Neuronal stem cell (in vitro differentiated cells): ENCODE data around the gene VDAC1.

Source experiments
- DNase-seq: peaks from one replicate; pipeline ENCODE4 v3.0.0-alpha.2; 2013; ENCODE audit warnings: low spot score
- H2AFZ ChIP-seq: one replicate; pipeline ENCODE4 v1.6.1; 2013; ENCODE audit warnings: mild to moderate bottlenecking, low read length, inconsistent platforms
- H2AK5ac ChIP-seq: 2 replicates; pipeline ENCODE4 v1.6.1; 2013; ENCODE audit warnings: low read depth, mild to moderate bottlenecking, inconsistent platforms, low read length, moderate library complexity, mixed read lengths
- H2BK120ac ChIP-seq: 2 replicates; pipeline ENCODE4 v1.6.1; 2013; ENCODE audit warnings: low read depth, mild to moderate bottlenecking, inconsistent platforms, low read length, moderate library complexity, mixed read lengths
- H2BK12ac ChIP-seq: one replicate; pipeline ENCODE4 v1.6.1; 2013; ENCODE audit warnings: low read length, inconsistent platforms
- H2BK15ac ChIP-seq: 2 replicates; pipeline ENCODE4 v1.6.1; 2013; ENCODE audit warnings: mild to moderate bottlenecking, low read length, inconsistent platforms, mixed read lengths
- H2BK5ac ChIP-seq: one replicate; pipeline ENCODE4 v1.6.1; 2013; ENCODE audit warnings: inconsistent platforms, mild to moderate bottlenecking, low read length, moderate library complexity
- H3K14ac ChIP-seq: one replicate; pipeline ENCODE4 v1.6.1; 2013; ENCODE audit warnings: low read length, inconsistent platforms
- H3K18ac ChIP-seq: 2 replicates; pipeline ENCODE4 v1.6.1; 2013; ENCODE audit warnings: low read length, inconsistent platforms
- H3K23ac ChIP-seq: 2 replicates; pipeline ENCODE4 v1.6.1; 2013; ENCODE audit warnings: low read depth, mild to moderate bottlenecking, mixed read lengths, low read length, inconsistent platforms; ENCODE audit not compliant: poor library complexity
- H3K27ac ChIP-seq: replicated peaks from 3 replicates; pipeline ENCODE4 v1.5.1; 2013; ENCODE audit warnings: low read length, inconsistent platforms
- H3K27me3 ChIP-seq, 3 experiments: 2 replicates each; pipeline ENCODE4 v1.6.1; 2013; ENCODE audit warnings: low read length in 3 of 3, mild to moderate bottlenecking in 2 of 3, inconsistent platforms in 1 of 3, low read depth in 1 of 3, mixed read lengths in 1 of 3, moderate library complexity in 1 of 3; ENCODE audit not compliant: control insufficient read depth in 3 of 3, insufficient read depth in 3 of 3
- H3K36me3 ChIP-seq, 2 donors: replicated peaks in 1 of 2; 2 replicates each; pipeline ENCODE4 v1.6.1; 2013; ENCODE audit warnings: low read length in 2 of 2; ENCODE audit not compliant: control insufficient read depth in 2 of 2, insufficient read depth in 2 of 2
- H3K4ac ChIP-seq: 2 replicates; pipeline ENCODE4 v1.6.1; 2013; ENCODE audit warnings: inconsistent platforms, mild to moderate bottlenecking, low read length, moderate library complexity
- H3K4me1 ChIP-seq, 2 donors: 1 replicate in 1 of 2; 2 replicates in 1 of 2; pipeline ENCODE4 v1.6.1; 2013; ENCODE audit warnings: low read length in 2 of 2, low read depth in 1 of 2; ENCODE audit not compliant: control insufficient read depth in 2 of 2, insufficient read depth in 1 of 2
- H3K4me2 ChIP-seq: one replicate; pipeline ENCODE4 v1.6.1; 2013; ENCODE audit warnings: mild to moderate bottlenecking, low read length, inconsistent platforms; ENCODE audit not compliant: insufficient read depth, poor library complexity, severe bottlenecking
- H3K4me3 ChIP-seq, 2 donors: 2 replicates each; pipeline ENCODE4 v1.5.1; 2013; ENCODE audit warnings: low read length in 2 of 2, mild to moderate bottlenecking in 2 of 2, inconsistent platforms in 1 of 2, moderate library complexity in 1 of 2
- H3K79me1 ChIP-seq: one replicate; pipeline ENCODE4 v1.6.1; 2013; ENCODE audit warnings: low read depth, mild to moderate bottlenecking, inconsistent platforms, low read length, moderate library complexity
- H3K9ac ChIP-seq: one replicate; pipeline ENCODE4 v1.6.1; 2013; ENCODE audit warnings: mild to moderate bottlenecking, low read depth, low read length, inconsistent platforms; ENCODE audit not compliant: poor library complexity
- H3K9me3 ChIP-seq, 2 donors: replicated peaks in 1 of 2; 2 replicates each; pipeline versions ENCODE3 to v1.6.1; 2013; ENCODE audit warnings: low read length in 2 of 2, mild to moderate bottlenecking in 2 of 2, inconsistent platforms in 1 of 2, low read depth in 1 of 2, mixed read lengths in 1 of 2, moderate library complexity in 1 of 2; ENCODE audit not compliant: control insufficient read depth in 2 of 2, insufficient read depth in 1 of 2
- H4K8ac ChIP-seq: one replicate; pipeline ENCODE4 v1.6.1; 2013; ENCODE audit warnings: low read depth, mild to moderate bottlenecking, inconsistent platforms, low read length, moderate library complexity
- H4K91ac ChIP-seq: one replicate; pipeline ENCODE4 v1.6.1; 2013; ENCODE audit warnings: low read length, low read depth, mild to moderate bottlenecking, inconsistent platforms; ENCODE audit not compliant: poor library complexity
- WGBS, 2 donors: extraction: QIAGEN DNeasy Blood & Tissue Kit; methylation state at CpG; one replicate each; pipeline ENCODE4 v1.1.7; 2013; ENCODE audit warnings: missing lambda C conversion rate in 2 of 2, mixed read lengths in 1 of 2; ENCODE audit not compliant: insufficient read length in 2 of 2, insufficient replicate concordance in 1 of 2; ENCODE audit errors: extremely low coverage in 2 of 2; 5-methylcytosine and 5-hydroxymethylcytosine counted together

VDAC1 gene

DNA sequence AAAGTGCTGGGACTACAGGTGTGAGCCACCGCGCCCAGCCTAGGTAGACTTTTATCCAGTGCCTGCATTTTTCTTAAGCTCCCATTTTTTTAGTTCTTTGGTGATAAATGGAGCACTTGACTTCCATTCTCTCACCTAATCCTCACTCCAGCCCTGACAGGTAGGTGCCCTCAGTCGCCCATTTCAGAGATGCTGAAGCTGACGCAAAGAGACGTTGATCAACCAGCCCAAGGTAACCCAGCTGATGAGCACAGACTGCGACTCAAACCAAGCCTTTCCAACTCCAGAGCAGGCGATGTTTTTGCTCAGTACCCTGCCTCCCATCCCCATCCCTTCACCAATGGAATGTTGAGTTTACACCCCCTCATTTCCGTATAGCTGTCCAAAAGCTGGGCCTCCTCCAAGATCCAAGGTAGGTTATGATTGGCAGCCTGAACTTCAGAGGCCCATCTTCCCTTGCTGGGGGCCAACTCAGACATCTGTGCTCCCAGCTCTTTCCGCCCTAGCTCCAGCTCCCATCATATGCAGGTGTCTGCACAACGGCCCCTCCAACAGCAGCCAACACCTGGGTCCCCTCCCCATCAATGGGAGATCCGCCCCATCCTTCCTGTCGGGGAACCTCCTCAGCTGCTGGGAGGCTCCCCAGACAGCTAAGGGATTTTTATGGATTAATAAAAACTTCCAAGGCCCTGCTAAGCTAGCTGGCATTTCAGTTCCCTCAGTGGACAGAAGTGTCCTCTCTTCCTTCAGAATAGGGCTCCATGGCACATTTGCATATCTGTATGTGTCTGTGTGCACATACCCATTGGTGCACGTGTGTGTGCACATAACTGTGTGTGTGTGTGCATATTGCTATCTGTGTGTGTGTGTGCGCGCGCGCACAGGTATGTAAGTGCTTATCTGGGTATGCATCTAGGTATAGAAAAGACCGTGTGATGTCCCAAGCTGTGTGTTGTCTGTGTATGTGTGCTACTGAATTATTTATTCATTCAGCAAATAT, 39.3 kb upstream of the VDAC1 start:
- Histone ChIP-seq H3K79me1 (no peaks in the 10 kb centered on the region), H3K9ac (peak overlapping the region; percentile 54), H4K8ac (no peak overlapping the region), H3K4ac (no peak overlapping the region), H2BK15ac (no peak overlapping the region), H3K36me3 (no peaks in the 10 kb centered on the region), H2BK12ac (no peak overlapping the region), H2AFZ (no peak overlapping the region), H3K4me3 (no peak overlapping the region), H3K18ac (no peak overlapping the region), H3K27me3 (peaks cover 0 to 20% (median 0%) of the 10 kb centered on the region in 3 experiments), H2BK120ac (no peak overlapping the region), H2BK5ac (no peak overlapping the region), H2AK5ac (no peak overlapping the region), H4K91ac (no peak overlapping the region), H3K27ac (no peak overlapping the region), H3K23ac (no peak overlapping the region), H3K4me2 (no peak overlapping the region), H3K9me3 (no peaks in the 10 kb centered on the region), H3K14ac (no peak overlapping the region), H3K4me1 (peaks cover 4 to 8% of the 10 kb centered on the region in 2 donors)
- DNase-seq, result no peak
- WGBS, 2 donors, result no CpG with 5 or more reads among the region's 18 CpGs

DNA sequence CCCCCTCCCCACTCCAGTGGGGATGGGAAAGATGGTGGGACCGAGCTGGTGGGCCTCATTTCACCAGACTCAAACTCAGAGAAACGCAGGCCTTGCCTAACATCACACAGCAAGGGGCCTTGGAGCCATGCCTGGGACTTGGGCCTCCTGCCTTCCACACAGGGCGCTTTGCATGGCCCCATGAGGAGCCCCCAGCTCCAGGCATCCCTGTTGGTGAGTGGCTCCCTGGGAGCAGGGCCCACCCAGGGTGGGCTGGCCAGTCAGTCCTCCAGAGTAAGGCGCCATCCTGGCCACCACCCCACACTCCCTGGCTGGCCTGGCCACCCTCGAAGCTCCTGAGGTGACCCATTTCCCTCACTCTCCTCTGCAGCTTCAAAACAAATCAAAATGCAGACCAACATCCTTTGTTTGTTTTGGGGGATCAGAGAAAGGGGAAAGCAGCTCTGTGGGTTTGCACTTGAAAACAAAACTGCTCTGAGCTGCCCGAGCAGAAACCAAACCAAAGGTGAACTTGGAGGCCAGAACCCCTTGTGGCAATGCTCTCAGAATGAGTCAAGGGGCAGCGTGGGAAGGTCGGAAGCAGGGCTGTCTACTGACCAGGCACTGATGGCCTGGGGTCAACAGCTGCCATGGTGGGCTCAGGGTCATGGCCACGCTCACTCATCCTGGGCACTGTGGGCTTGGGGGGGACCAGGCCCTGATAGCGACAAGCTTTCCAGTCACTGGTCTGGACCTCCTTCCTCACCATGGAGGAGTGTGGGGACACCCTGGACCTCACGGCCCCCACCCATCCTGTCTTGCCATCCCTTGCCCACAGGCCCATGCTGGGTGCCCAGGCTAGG, 37.0 kb upstream of the VDAC1 start:
- Histone ChIP-seq H2BK120ac (no peak overlapping the region), H2BK15ac (no peak overlapping the region), H3K79me1 (no peaks in the 10 kb centered on the region), H2BK12ac (no peak overlapping the region), H3K36me3 (no peaks in the 10 kb centered on the region), H3K27ac (no peak overlapping the region), H3K4me3 (no peak overlapping the region), H3K4me1 (peaks cover 0 to under 1% of the 10 kb centered on the region in 2 donors), H3K18ac (no peak overlapping the region), H3K27me3 (peaks cover 0 to 25% (median 0%) of the 10 kb centered on the region in 3 experiments), H2BK5ac (no peak overlapping the region), H4K8ac (no peak overlapping the region), H3K23ac (peak overlapping the region; percentile 34), H3K9me3 (no peaks in the 10 kb centered on the region), H3K9ac (no peak overlapping the region), H2AFZ (no peak overlapping the region), H3K4me2 (no peak overlapping the region), H4K91ac (peak overlapping the region; percentile 35), H2AK5ac (peak overlapping the region; percentile 82), H3K14ac (no peak overlapping the region), H3K4ac (no peak overlapping the region)
- DNase-seq, result no peak
- no CpG with 5 or more reads among the region's 11 CpGs for WGBS, 2 donors

DNA sequence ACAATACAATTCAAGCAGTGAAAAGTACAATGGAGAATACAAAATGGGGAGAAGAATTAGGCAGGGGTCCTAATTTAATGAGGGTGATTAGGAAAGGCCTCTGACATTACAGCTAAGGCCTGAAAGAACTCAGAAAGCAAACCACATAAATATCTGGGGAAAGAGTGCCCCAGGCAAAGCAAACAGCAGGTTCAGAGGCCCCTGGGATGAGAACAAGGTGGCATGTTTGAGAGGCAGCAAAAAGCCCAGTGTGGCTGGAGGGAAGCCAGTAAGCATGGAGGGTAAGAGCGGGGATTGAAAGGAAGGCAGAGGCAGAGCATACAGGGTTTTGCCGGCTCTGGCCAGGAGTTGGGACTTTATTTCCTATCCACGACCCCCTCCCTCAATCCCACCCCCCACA, 33.4 kb upstream of the VDAC1 start:
- Histone ChIP-seq H2BK120ac (no peak overlapping the region), H3K27ac (no peak overlapping the region), H3K9me3 (no peaks in the 10 kb centered on the region), H2BK5ac (no peak overlapping the region), H2AFZ (no peak overlapping the region), H3K14ac (no peak overlapping the region), H4K91ac (no peak overlapping the region), H3K79me1 (no peaks in the 10 kb centered on the region), H3K4me3 (no peak overlapping the region), H3K4me1 (no peaks in the 10 kb centered on the region), H3K23ac (no peak overlapping the region), H2BK12ac (no peak overlapping the region), H2AK5ac (no peak overlapping the region), H3K36me3 (no peaks in the 10 kb centered on the region), H3K27me3 (peaks cover 0 to 18% (median 0%) of the 10 kb centered on the region in 3 experiments), H3K9ac (no peak overlapping the region), H3K4ac (no peak overlapping the region), H2BK15ac (no peak overlapping the region), H4K8ac (no peak overlapping the region), H3K18ac (no peak overlapping the region), H3K4me2 (no peak overlapping the region)
- no CpG with 5 or more reads among the region's 3 CpGs for WGBS, 2 donors
- no peak for DNase-seq

DNA sequence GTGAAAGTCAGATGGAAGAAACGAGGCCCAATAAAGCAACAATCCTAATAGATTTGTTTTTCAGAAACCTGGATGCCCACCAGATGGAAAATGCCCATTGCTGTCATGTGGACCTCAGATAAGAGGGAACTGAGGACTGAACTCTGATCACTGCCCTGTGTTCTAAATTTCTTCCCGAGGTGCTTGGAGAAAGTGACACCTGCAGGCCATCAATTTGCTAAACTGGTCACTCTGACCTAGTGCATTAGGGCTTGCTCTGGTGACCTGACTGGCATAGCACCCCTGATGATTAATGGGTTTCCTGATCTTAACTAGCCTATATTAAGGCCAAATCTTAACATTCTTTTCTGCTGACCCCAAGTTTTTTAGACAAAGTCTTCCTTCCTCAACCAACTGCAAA, 32.4 kb upstream of the VDAC1 start:
- H3K4me2 ChIP-seq, result no peak overlapping the region
- H4K8ac ChIP-seq, result no peak overlapping the region
- H4K91ac ChIP-seq, result no peak overlapping the region
- no peak overlapping the region for H3K4ac ChIP-seq
- H2AFZ ChIP-seq, result no peak overlapping the region
- no peaks in the 10 kb centered on the region for H3K4me1 ChIP-seq
- no peak overlapping the region for H3K4me3 ChIP-seq
- H3K27ac ChIP-seq, result no peak overlapping the region
- H3K14ac ChIP-seq, result no peak overlapping the region
- H3K79me1 ChIP-seq, result no peaks in the 10 kb centered on the region
- H3K27me3 ChIP-seq, result peaks cover 0 to 13% (median 0%) of the 10 kb centered on the region in 3 experiments
- H2BK5ac ChIP-seq, result no peak overlapping the region
- H3K18ac ChIP-seq, result no peak overlapping the region
- no peaks in the 10 kb centered on the region for H3K9me3 ChIP-seq
- no peak overlapping the region for H2BK15ac ChIP-seq
- no peak overlapping the region for H2BK120ac ChIP-seq
- H3K9ac ChIP-seq, result no peak overlapping the region
- H3K23ac ChIP-seq, result no peak overlapping the region
- no peak overlapping the region for H2BK12ac ChIP-seq
- WGBS, 2 donors, result no CpG with 5 or more reads among the region's 2 CpGs
- DNase-seq, result no peak
- no peaks in the 10 kb centered on the region for H3K36me3 ChIP-seq
- H2AK5ac ChIP-seq, result no peak overlapping the region
